Measurements from ENCODE around the gene GPR180.

Gene GPR180

DNA sequence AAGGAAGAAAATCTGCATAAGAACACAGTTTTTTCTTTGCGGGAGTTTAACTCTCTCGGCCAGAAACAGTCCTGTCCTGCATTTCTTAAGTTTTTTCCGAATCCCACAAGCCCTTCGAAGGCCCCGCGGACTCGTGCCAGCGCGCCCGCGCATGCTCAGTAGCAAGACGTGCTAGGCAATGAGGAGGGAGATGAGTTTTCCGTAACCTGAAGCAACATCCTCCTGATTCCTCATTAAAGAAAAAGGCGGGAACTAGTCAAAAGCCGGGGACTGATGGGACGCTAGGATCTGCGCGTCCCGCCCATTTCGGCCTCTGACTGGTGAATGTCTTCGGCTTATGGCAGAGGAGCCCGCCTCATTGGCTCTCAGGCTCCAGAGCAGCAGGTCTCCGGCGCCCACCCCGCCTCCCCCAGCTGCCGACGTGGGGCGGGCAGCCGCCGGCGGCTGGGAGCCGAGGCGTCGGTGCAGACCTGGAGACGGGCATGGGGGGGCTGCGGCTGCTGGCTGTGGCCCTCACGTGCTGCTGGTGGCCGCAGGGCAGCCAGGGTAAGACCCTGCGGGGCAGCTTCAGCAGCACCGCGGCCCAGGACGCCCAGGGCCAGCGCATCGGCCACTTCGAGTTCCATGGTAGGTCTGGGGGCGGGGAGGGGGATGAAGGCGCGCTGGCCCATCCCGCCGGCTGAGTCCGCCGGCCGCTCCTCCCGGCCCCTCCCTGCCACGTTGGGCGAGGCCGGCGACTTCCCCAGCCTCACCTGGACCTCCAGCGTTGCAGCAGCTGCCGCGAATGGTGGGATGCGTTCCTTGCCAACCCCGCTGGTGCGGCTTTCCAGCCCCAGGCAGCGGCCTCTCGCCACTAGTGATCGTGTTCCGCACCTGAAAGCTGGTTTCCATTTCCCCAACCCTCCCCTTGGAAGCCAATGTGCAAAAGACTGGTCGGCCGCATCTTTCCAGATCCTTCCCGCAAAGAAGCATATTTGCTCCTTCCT, at the start of gene GPR180:
GPR180 (plus strand) TSS at position 412 of the 986 bp plus-strand sequence; CDS start at position 483, 71 bp downstream.
- DNase-seq: peak; percentile 99

DNA sequence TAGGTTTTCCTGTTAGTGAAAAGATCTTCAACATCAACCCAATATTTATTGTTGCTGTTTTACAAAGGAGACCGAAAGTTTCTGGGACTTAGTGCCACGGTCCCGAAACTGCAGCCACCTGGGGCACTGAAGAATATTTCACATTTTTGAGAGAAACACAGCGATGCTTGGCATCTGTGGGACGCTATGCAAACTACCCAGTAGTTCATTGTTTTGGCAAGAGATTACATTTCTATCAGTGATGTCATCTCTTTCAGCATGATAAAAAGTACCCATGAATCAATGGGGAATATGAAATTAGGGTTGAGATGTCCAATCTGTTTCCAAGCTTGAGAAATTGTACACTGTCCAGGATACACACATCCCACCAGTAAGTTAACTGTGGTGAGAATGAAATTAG, 49.6 kb upstream of the GPR180 start:
- no peak for DNase-seq

DNA sequence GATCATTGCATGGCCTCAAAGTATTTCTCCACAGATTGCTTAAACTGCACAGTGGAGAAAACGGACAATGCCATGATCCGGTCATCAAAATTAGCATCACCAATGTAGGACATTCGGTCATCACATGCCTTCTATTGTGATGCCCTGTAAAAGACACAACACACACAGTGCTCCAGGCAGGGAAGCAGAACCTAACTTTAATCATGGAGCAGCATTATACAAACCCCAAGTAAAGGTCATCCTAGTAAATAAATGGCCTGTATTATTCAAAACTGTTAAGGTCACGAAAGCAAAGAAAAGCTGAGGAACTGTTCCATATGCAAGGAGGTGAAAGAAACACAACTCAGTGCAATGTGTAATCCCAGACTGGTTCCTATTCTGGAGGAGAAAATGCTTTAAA, 47.9 kb upstream of the GPR180 start:
- DNase-seq: no peak

DNA sequence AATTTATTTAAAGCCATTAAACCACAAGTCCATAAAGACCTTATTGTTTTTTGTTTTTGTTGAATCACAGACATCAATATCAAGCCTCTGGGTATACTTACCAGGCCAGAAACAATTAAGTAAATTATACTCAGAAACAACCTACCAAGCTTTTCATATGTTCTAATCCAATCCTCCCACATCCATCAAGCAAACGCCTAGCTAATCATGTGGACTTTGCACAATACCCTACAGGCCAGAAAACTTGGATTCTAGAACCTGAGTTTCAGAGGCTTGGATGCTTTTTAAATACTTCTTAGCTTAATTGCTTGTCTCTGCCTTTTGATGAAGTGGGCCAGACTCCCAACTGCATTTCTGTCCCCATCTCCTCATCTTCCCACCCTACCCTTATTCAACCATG, 45.6 kb upstream of the GPR180 start:
- no peak for DNase-seq

DNA sequence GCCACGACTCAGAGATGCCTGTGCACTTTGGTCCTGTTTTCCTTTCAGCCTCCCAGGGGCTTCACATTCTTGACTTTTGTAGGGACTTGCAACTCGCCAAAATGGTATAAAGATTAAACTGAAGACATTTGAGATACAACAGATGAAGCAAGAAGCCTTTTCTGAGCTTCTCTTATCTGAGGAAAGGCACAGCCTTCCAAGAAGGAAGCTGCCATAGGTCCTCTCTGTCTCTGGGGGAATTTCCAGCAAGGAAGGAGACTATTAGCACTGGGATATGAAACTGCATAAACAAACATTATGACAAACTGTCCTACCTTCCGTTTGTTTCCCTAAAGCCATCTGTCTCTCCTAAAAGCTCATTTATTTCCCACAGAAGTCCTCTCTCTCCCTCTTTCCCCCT, 45.0 kb upstream of the GPR180 start:
- no peak for DNase-seq

DNA sequence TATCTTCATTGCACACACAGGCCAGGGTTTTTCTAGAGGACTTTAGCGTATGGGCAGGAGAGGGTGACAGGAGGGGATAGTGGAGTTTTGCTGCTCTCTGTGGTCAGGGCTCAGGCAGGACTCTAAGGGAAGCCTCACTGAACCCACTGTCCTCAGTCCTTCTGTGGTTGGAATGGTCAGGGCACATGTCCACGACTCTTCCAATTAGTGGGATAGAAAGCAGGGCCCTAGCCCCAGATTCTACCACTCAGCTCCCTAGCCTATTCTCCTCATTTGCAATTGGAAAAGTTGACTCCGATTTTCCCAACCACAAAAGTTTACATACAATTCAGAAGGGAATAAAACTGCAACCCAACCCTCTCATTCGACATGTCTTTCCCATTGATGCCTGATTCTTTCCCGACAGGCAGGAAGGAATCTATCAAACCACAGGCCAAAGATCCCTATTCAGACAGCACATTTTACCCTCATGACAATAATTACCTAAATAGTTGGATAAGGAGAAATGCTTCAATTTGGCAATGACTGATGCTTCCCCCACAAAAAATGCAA, 43.9 kb upstream of the GPR180 start:
- no peak for DNase-seq

DNA sequence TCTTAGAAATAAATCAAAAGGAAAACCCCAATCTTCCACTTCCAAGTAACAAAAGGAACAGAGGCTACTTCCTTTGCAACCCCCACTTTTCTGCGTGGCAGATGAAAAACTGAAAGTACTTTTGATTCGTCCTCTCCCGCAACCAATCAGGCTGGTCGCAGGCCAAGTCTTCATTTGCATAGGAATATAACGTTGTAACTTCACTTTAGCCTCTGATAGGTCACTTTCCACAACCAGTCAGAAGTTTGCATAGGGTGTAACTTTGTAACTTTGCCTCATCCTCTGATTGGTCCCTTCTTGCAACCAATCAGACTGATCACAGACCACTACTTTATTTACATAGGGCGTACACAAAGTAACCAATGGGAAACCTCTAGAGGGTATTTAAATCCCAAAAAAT, 42.9 kb upstream of the GPR180 start:
- DNase-seq: no peak

DNA sequence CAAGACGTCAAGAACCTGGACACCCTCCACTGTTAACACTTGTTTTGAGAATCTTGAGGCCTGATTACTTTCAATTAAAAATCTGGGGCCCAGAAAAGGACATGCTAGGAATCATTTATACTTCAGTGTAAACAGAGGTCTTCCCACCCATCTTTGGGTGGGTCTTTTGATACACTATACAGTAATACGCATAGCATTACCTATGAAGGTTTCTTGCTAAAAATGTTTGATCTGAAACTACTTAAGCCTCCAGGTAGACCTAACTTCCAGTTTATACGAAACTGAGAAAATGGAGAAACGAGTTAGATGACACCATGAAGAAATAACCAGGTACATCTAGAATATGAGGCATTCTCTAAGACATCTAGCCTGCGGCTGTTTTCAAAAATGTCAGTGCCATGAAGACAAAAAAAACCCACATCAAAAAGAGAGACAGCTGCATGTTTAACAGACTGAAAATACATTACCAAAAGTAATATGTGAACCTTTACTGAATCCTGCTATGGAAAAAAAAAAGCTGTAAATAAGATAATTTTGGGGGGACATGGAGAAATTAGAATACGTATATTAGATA, 42.3 kb upstream of the GPR180 start:
- DNase-seq: no peak

DNA sequence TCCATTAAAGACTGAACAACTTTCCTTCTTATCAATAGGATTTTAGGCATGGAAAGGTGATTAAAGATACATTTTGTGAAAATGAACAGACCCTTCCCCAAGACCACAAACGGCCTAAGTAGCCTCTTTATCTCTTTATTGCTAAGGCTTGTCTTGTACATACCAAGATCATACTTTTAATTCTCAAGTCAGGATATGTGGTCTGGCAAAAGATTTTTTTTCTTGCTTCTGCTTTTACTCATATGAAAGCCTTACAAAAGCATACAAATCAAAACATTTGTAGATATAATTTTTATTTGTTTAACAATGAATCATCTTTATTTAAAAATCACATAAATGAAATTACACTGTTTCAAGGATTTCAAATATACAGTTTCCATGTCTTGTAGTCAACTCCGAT, 41.5 kb upstream of the GPR180 start:
- no peak for DNase-seq

DNA sequence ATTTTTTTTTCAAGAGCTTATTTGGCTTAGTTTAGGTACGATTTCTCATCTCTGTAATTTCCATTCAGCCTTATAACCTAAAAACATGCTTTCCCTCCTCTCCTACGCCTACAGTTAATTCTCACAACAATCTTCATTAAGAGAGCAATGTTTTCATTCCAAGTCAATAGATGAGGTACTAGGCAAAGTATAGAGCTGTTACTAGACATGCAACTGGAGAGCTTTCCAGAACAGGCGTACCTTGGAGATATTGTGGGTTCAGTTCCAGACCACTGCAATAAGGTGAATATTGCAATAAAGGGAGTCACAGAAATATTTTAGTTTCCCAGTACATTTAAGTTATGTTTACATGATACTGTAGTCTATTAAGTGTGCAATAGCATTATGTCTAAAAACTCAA, 40.5 kb upstream of the GPR180 start:
- DNase-seq: no peak

DNA sequence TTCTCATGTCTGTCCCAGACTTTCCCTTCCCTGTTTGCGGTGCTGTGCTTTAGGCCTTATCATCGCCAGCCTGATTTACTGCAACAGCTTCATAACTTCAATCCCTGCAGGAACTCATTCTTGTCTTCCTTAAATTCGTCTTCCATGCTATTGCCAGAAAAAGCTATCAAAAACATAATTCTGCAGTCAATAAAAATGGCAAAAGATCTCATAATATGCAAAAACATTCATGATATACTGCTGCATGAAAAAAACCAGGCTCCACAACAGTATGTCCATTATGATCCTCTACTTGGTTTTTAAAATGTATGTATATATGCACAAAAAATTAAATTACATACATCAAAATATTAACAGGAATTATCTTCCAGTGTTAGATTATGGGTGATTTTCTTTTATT, 34.1 kb upstream of the GPR180 start:
- DNase-seq: no peak

DNA sequence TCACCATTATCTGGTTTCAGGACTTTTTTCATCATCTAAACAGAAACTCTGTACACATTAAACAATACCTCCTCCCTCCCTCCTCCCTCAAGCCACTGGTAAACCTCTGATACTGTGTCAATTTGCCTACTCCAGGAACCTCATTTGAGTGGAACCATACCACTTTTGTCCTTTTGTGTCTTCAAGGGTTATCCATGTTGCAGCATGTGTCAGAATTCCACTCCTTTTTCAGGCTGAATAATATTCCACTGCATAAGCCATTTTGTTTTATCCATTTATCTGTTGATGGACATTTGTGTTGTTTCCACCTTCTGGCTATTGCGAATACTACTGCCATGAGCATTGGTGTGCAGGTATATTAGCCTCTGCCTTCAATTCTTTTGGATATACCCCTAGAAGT, 33.2 kb upstream of the GPR180 start:
- no peak for DNase-seq

DNA sequence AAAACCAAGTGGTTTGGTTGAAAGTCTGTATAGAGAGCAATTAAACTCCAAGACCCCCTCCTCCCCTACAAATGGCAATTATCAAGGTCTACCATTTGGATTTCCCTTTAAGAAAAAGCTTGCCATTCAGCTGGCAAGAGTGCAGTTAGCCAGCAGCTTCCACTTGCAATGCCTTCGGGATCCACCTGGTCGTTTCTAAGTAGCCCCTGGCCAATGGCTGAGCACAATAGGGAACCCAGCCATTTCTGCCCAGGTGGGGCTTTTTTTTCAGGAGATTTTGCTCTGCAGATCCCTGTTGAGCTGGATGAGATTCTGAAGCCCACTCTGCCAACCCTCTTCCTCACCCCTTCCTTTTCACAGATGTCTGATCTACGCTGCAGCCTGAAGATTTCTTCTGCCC, 32.0 kb upstream of the GPR180 start:
- DNase-seq: no peak

DNA sequence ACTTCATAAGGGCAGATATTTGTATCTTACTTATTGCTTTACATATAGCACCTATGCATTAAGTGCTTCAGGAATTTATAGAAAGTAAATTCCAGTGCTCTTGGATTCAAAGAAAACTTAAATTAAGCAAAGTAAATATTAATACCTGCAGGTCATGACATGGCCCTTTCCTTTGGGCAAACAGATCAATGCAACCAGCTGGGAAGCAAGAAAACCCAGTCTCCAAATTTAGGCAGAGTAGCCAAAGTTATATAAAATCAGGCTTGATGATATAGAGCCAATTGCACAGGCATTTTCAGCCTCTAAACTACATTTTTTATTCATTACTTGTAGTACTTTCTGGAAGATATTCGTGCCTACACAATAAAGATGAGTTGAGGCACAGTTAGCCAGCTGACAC, 22.6 kb upstream of the GPR180 start:
- DNase-seq: no peak

DNA sequence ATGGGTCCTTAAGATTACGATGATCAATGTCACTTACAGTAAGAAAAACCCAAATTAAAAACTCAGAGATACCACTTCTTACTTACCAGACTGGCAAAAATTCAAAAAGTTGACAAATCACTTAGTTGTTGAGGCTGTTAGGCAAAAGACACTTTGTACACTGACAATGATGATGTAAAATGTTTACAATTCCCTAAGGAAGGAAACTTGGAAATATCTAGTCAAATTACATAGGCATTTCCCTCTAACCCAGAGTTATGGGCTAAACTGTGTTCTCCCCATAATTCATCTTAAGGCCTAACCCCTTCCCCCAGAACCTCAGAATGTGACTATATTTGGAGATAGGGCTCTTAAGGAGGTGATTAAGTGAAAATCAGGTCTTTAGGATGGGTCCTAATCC, 17.7 kb upstream of the GPR180 start:
- no peak for DNase-seq

DNA sequence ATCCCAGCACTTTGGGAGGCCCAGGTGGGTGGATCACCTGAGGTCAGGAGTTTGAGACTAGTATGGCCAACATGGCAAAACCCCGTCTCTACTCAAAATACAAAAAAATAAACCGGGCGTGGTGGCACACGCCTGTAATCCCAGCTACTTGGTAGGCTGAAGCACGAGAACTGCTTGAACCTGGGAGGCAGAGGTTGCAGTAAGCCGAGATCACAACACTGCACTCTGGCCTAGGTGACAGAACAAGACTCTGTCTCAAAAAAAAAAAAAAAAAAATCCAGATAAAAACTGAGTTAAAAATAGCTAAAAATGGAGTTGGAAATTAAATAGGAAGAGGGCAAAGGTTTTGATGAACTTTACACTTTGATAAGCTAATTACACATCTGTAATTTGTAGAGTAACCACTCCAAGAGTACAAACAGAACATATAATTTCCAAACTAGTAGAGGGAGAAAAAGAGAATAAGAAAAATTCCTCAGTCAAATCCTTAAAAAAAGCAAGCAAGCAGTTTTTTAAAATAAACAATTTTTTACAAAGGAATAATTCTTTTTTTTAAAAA, 16.0 kb upstream of the GPR180 start:
- DNase-seq: no peak

DNA sequence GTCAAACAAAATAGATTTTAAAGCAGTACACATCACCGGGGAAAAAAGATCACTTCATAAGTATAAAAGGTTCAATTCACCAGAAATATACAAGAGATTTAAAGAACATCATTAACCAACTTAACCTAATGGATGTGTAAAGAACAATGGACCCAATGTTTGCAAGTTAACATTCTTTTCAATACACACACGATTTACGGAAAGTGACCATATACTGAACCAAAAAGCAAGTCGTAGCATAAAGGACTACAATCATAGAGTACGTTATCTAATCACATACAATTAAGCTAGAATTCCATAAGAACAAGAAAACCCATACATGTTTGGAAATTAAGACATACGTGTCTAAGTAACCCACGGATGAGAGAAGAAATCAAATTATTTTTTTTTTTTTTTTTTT, 15.3 kb upstream of the GPR180 start:
- no peak for DNase-seq

DNA sequence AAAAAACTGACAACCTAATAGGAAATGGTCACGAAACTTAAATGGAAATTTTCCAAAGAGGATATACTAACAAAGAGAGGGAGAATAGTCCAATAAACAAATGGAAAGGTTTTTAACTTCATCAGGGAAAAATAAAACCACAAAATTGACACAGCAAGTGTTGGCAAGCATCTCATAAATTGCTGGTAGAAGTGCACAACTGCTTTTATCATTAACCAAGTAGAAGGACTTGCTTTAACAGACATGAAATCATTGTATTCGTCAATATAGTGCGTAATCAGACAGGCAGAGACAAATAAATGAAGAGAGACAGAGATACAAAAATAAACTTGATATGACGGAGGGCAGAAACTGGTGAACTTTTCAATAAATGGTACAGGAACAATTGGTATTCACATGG, 13.1 kb upstream of the GPR180 start:
- no peak for DNase-seq

DNA sequence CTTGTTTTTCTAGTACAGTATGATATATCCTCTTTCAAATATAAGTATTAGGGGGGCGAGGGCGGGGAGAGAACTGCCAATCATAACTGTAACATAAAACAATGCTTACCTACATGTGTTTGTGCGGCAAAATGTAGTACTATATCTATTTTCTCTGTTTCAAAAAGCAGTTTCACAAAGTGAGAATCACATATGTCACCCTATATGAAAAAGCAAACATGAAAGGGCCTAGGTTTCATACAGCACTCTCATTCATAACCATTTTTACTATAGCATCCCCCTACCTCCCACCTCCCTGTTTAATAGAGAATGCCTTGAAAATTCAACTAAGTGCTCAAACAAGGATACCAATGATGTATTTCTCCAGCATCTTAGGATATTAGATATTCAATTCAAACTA, 10.9 kb upstream of the GPR180 start:
- no peak for DNase-seq

DNA sequence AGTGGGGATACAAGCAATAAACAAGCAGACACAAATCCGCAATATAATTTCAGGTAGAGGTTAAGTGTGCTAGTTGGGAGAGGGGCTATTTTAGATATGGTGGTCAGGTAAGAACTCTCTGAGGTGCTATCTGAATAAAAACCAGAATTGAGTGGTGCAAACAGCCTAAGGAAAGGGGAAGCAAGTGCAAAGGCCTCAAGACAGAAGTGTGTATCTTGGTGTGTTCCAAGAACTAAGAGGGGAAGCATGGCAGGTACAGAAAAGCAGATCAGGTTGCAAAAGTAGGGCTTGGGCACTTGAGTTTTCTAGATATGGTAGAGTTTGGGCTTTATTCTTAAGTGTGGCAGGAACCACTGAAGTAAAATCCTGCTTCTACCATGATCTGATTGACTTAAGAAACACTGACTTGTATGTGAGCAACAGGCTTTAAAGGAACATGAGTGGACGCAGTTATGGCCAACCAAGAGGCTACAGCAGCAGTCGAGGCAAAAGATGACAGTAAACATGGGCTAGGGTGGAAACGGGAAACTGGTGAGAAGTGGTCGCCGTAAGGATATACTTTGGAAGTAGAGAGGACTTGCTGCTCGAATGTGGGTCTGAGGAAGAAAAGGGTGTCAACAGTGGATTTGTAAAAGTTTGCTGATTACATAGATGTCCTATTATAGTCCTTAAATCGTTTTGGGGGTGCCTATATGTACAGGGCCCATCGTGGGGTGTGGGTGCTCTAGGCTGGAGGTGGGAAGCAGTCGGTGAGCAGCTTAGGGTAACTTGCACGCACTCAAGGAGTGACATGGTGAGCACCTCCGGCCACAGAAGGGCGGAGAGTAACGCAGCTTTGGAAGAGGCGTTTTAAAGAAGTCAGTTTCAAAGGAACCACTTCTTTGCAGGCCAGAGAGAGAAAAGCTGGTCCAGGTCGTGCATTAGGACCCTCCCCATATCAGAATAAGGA, 6.4 kb upstream of the GPR180 start:
- DNase-seq: no peak

DNA sequence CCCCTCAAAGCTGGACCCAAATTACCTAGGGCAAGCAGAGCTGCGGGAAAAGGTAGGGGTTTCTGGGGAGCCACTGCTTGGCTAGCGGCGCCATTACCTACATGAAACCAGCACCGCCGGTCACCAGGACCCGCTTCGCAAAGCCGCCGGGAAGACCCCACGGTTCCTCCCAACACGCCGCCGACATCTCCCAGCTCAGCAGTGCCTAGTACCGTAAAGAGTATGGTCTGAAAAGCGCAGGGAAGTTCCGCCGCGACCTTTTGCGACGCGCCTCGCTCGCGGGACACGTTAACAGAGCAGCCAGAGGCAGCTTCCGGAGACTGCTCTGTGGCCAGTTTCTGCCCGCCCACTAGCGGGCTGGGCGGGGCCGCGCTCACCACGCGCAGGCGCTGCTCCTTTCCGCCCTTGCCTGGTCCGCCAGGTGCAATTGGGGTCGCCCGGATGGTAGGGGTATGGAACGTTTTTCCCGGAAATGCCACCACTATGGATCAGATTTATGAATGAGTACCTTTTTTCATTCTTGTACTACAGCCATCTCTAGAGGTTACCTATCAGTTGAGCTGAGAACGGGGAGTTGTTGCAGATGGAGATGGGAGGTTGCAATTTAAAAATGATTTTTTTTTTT, 5.6 kb upstream of the GPR180 start, which contains the start of gene TGDS:
TGDS (minus strand) TSS at position 203 of the 625 bp plus-strand sequence; CDS start at position 187, 16 bp downstream.
- DNase-seq: peak; percentile 96

DNA sequence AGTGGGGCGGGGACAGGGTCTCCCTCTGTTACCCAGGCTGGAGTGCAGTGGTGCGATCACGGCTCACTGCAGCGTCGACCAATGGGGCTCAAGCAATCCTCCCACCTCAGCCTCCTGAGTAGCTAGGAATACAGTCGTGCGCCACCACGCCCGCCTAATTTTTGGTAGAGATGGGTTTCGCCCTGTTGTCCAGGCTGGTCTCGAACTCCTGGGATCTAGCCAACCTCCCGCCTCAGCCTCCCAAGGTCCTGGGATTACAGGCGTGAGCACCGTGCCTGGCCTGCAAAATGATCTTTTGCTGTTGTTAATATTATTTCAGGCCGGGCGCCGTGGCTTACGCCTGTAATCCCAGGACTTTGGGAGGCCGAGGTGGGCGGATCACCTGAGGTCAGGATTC, 5.1 kb upstream of the GPR180 start:
- DNase-seq: no peak

All from NCI-H226 (cell line).